Loucy (cell line): ENCODE data around the gene ASTL.

Experiments
- H2AFZ ChIP-seq: fragments of 200-600 bp; sonication (generic); 2 replicates; pipeline ENCODE4 v1.6.0; 2016; ENCODE audit warnings: antibody characterized with exemption, mild to moderate bottlenecking, low read length, moderate library complexity
- H3F3A ChIP-seq: fragments of 200-600 bp; 2 replicates; pipeline ENCODE4 v1.6.0; 2016; ENCODE audit warnings: antibody characterized with exemption, low read depth, mild to moderate bottlenecking
- H3K27me3 ChIP-seq: fragments of 200-600 bp; sonication (generic); 2 replicates; pipeline ENCODE4 v1.6.1; 2014; ENCODE audit warnings: low read length, mild to moderate bottlenecking; ENCODE audit not compliant: insufficient read depth, poor library complexity, severe bottlenecking
- H3K36me3 ChIP-seq: fragments of 200-600 bp; sonication (generic); 2 replicates; pipeline ENCODE4 v1.6.1; 2016; ENCODE audit warnings: low read length; ENCODE audit not compliant: insufficient read depth
- H3K4me1 ChIP-seq: fragments of 200-600 bp; sonication (generic); 2 replicates; pipeline ENCODE4 v1.5.1; 2014; ENCODE audit warnings: low read length, mild to moderate bottlenecking; ENCODE audit not compliant: insufficient read depth, poor library complexity, severe bottlenecking
- H3K4me2 ChIP-seq: fragments of 200-600 bp; sonication (generic); 2 replicates; pipeline ENCODE4 v1.6.0; 2014; ENCODE audit warnings: antibody characterized with exemption, low read length, low read depth, mild to moderate bottlenecking; ENCODE audit not compliant: poor library complexity, severe bottlenecking
- H3K4me3 ChIP-seq: fragments of 200-600 bp; sonication (generic); 2 replicates; pipeline ENCODE4 v1.5.1; 2014; ENCODE audit warnings: low read length, mild to moderate bottlenecking, mixed read lengths; ENCODE audit not compliant: poor library complexity, severe bottlenecking
- H3K79me2 ChIP-seq: fragments of 200-600 bp; sonication (generic); 2 replicates; pipeline ENCODE4 v1.6.1; 2014; ENCODE audit warnings: low read length; ENCODE audit not compliant: insufficient read depth
- H3K9ac ChIP-seq: fragments of 200-600 bp; sonication (generic); 2 replicates; pipeline ENCODE4 v1.6.0; 2014; ENCODE audit warnings: mild to moderate bottlenecking, low read depth, low read length, moderate library complexity; ENCODE audit not compliant: poor library complexity, severe bottlenecking
- H3K9me2 ChIP-seq: fragments of 200-600 bp; sonication (generic); replicated peaks from 2 replicates; pipeline ENCODE4 v1.6.1; 2016; ENCODE audit warnings: low read depth, low read length, mixed read lengths
- H3K9me3 ChIP-seq: fragments of 200-600 bp; sonication (generic); 2 replicates; pipeline ENCODE4 v1.6.1; 2014; ENCODE audit warnings: mild to moderate bottlenecking, antibody characterized with exemption, low read length, low read depth; ENCODE audit not compliant: insufficient read depth
- H4K20me1 ChIP-seq: fragments of 200-600 bp; sonication (generic); 2 replicates; pipeline ENCODE4 v1.6.0; 2014; ENCODE audit warnings: antibody characterized with exemption, low read length, mild to moderate bottlenecking; ENCODE audit not compliant: insufficient read depth, poor library complexity, severe bottlenecking
- CTCF ChIP-seq: fragments of 200-600 bp; sonication (generic); conservative IDR thresholded peaks from 2 replicates; pipeline ENCODE4 v1.5.1; 2014; ENCODE audit warnings: mild to moderate bottlenecking, antibody characterized with exemption, low read length
- EZH2phosphoT487 ChIP-seq: fragments of 200-600 bp; IDR thresholded peaks from 2 replicates; pipeline ENCODE4 v1.6.1; 2018; ENCODE audit warnings: antibody characterized with exemption, mild to moderate bottlenecking, moderate library complexity, borderline replicate concordance

The ASTL gene

GRCh38 chr2:96131813-96132745, 6.2 kb downstream of the ASTL start:
- no peaks in the 10 kb centered on the region for H3K27me3 ChIP-seq
- no peak overlapping the region for H3K4me2 ChIP-seq
- no peaks in the 10 kb centered on the region for H3K36me3 ChIP-seq
- H4K20me1 ChIP-seq, result no peaks in the 10 kb centered on the region
- no peaks in the 10 kb centered on the region for H3K9me3 ChIP-seq
- no peak overlapping the region for H3K4me3 ChIP-seq
- no peaks in the 10 kb centered on the region for H3K9me2 ChIP-seq
- H3K4me1 ChIP-seq, result no peaks in the 10 kb centered on the region
- no peak overlapping the region for H2AFZ ChIP-seq
- no peaks in the 10 kb centered on the region for H3F3A ChIP-seq
- H3K79me2 ChIP-seq, result no peaks in the 10 kb centered on the region
- no peak for TF ChIP-seq CTCF
- TF ChIP-seq EZH2phosphoT487, result no peak
- H3K9ac ChIP-seq, result no peak overlapping the region

GRCh38 chr2:96131152-96131812, 7.0 kb downstream of the ASTL start:
- Histone ChIP-seq H4K20me1 (no peaks in the 10 kb centered on the region), H3K9ac (no peak overlapping the region), H3K4me2 (no peak overlapping the region), H3K79me2 (no peaks in the 10 kb centered on the region), H2AFZ (no peak overlapping the region), H3K9me2 (no peaks in the 10 kb centered on the region), H3K27me3 (no peaks in the 10 kb centered on the region), H3F3A (no peaks in the 10 kb centered on the region), H3K36me3 (no peaks in the 10 kb centered on the region), H3K4me3 (no peak overlapping the region), H3K4me1 (no peaks in the 10 kb centered on the region), H3K9me3 (no peaks in the 10 kb centered on the region)
- TF ChIP-seq EZH2phosphoT487, result no peak
- TF ChIP-seq CTCF, result no peak

- TF ChIP-seq EZH2phosphoT487, result no peak
- TF ChIP-seq CTCF, result no peak
- H3K36me3 ChIP-seq, result no peaks in the 10 kb centered on the region
- no peaks in the 10 kb centered on the region for H4K20me1 ChIP-seq
- H3K4me1 ChIP-seq, result no peaks in the 10 kb centered on the region
- no peaks in the 10 kb centered on the region for H3K79me2 ChIP-seq
- H3K9me2 ChIP-seq, result no peaks in the 10 kb centered on the region
- H3K9ac ChIP-seq, result no peak overlapping the region
- H3K27me3 ChIP-seq, result no peaks in the 10 kb centered on the region
- H3K4me3 ChIP-seq, result no peak overlapping the region
- H3K9me3 ChIP-seq, result no peaks in the 10 kb centered on the region
- H2AFZ ChIP-seq, result no peak overlapping the region
- H3F3A ChIP-seq, result no peaks in the 10 kb centered on the region
- H3K4me2 ChIP-seq, result no peak overlapping the region
Observed at GRCh38 chr2:96130483-96130882, 7.8 kb downstream of the ASTL start.
